Ishikawa (cell line): ENCODE data around the gene ATG5.

ENCODE experiments used
- CREB1 ChIP-seq: IDR thresholded peaks from 2 replicates; pipeline ENCODE4 v1.6.1; 2012; ENCODE audit warnings: low read depth
- EP300 ChIP-seq: IDR thresholded peaks from 2 replicates; pipeline ENCODE4 v1.6.1; 2012; ENCODE audit warnings: borderline replicate concordance
- REST ChIP-seq: IDR thresholded peaks from 2 replicates; pipeline ENCODE4 v1.6.1; 2012; ENCODE audit warnings: low read depth, mild to moderate bottlenecking
- TEAD4 ChIP-seq: IDR thresholded peaks from 2 replicates; pipeline ENCODE4 v1.6.1; 2012
- USF1 ChIP-seq: IDR thresholded peaks from 2 replicates; pipeline ENCODE4 v1.6.1; 2012
- YY1 ChIP-seq: IDR thresholded peaks from 2 replicates; pipeline ENCODE4 v1.6.1; 2012; ENCODE audit warnings: low read depth

GRCh38 chr6:106161311-106161874, 164.2 kb downstream of the ATG5 start:
- TF ChIP-seq CREB1 (no peak), EP300 (no peak), YY1 (no peak), REST (no peak), TEAD4 (no peak), USF1 (no peak)
